ENCODE measurements around the gene HPS4. TPM values are rescaled to one million over a fixed set of nuclear protein-coding genes. Genes with fewer than 3 reads are reported as not detected.
A peak's percentile ranks its signal among the peaks of the same experiment; 100 is the strongest.
"Not testable (repeated sequence)": the region's sequence is repeated elsewhere in the genome, so short reads cannot be mapped to it uniquely, and the experiment has no call there.

Gene HPS4
- total RNA-seq (2022), result 40.7 and 41.9 TPM in 2 replicates
- percentile 78 among the genes with signal in this experiment for Bru-seq, nascent RNA
- BruChase-seq, experiment 1, labeled RNA remaining after a 6-hour chase, result percentile 73 among the genes with signal in this experiment
- percentile 85 among the genes with signal in this experiment for BruChase-seq, experiment 2, labeled RNA remaining after a 2-hour chase
- long read RNA-seq, transcript HPS4-201 (14 exons, 3,786 nt), result major isoform, 5 of 24 reads
- long read RNA-seq, partial matches to known transcripts, result 6 of 24 reads
- long read RNA-seq, other reads (novel, unspliced or antisense), result 12 of 24 reads

GRCh38 chr22:26483439-26484359 lies at the start of gene HPS4, which contains the start of gene SRRD:
Gene HPS4 (minus strand): TSS chr22:26483783. CDS start chr22:26481762, 2,021 bp downstream.
Gene SRRD (plus strand): TSS chr22:26483877. CDS start chr22:26483891, 14 bp downstream.
- intact Hi-C loops (cut with micrococcal nuclease; ENCODE audit: unreplicated experiment), result no loop called here
- Mint-ChIP-seq H3K4me1 (ENCODE audit: low read depth, unreplicated experiment) (peaks cover 54% of the 10 kb centered on the region), H3K9me3 (ENCODE audit: low read depth, unreplicated experiment) (no peaks in the 10 kb centered on the region)

GRCh38 chr22:26529345-26529744 lies 45.8 kb upstream of the HPS4 start:
- H3K27ac Mint-ChIP-seq (ENCODE audit: unreplicated experiment), result no peak overlapping the region
- BruUV-seq (replicated peaks), result no TSS peak
- no peaks in the 10 kb centered on the region for H3K9me3 Mint-ChIP-seq (ENCODE audit: low read depth, unreplicated experiment)
- CTCF ChIA-PET, result interaction anchor here (0.6 kb wide), 1 partner anchor 47 kb away, joined by 3 read pairs; no protein-coding TSS in a partner anchor
- no peaks in the 10 kb centered on the region for H3K27me3 Mint-ChIP-seq (ENCODE audit: unreplicated experiment)
- H3K4me1 Mint-ChIP-seq (ENCODE audit: low read depth, unreplicated experiment), result no peaks in the 10 kb centered on the region
- intact Hi-C loops (cut with micrococcal nuclease; ENCODE audit: unreplicated experiment), result no loop called here
- no peaks in the 10 kb centered on the region for H3K36me3 Mint-ChIP-seq (ENCODE audit: insufficient read depth, unreplicated experiment)
- TF ChIP-seq CTCF (IDR thresholded peaks at IDR 0.05; ENCODE audit: unreplicated experiment), result no peak
- no peak for DNase-seq
- H3K4me3 Mint-ChIP-seq (ENCODE audit: low read depth, unreplicated experiment), result no peak overlapping the region

More at GRCh38 chr22:26483439-26484359, at the start of gene HPS4, which contains the start of gene SRRD:
- no peak for TF ChIP-seq CTCF (IDR thresholded peaks at IDR 0.05; ENCODE audit: unreplicated experiment)
- Mint-ChIP-seq H3K27me3 (ENCODE audit: unreplicated experiment) (no peaks in the 10 kb centered on the region), H3K27ac (ENCODE audit: unreplicated experiment) (peak within 1 kb of the TSS; percentile 94), H3K4me3 (ENCODE audit: low read depth, unreplicated experiment) (peak within 1 kb of the TSS; percentile 85), H3K36me3 (ENCODE audit: insufficient read depth, unreplicated experiment) (peaks cover 53% of the 10 kb centered on the region)
- CTCF ChIA-PET, result interaction anchor here (0.9 to 1.7 kb wide), 3 partner anchors 12 to 117 kb away, joined by 3 to 7 read pairs (median 4); no protein-coding TSS in a partner anchor
- peak; percentile 92 for DNase-seq
- BruUV-seq (replicated peaks), result no TSS peak

GRCh38 chr22:26528518-26528917 lies 44.9 kb upstream of the HPS4 start:
- BruUV-seq (replicated peaks); DNase-seq; H3K36me3 Mint-ChIP-seq (ENCODE audit: insufficient read depth, unreplicated experiment); H3K27me3 Mint-ChIP-seq (ENCODE audit: unreplicated experiment); H3K4me1 Mint-ChIP-seq (ENCODE audit: low read depth, unreplicated experiment); H3K27ac Mint-ChIP-seq (ENCODE audit: unreplicated experiment); H3K4me3 Mint-ChIP-seq (ENCODE audit: low read depth, unreplicated experiment); CTCF ChIA-PET; H3K9me3 Mint-ChIP-seq (ENCODE audit: low read depth, unreplicated experiment); intact Hi-C loops (cut with micrococcal nuclease; ENCODE audit: unreplicated experiment): not testable (repeated sequence)

- Mint-ChIP-seq H3K36me3 (ENCODE audit: insufficient read depth, unreplicated experiment) (no peaks in the 10 kb centered on the region), H3K9me3 (ENCODE audit: low read depth, unreplicated experiment) (no peaks in the 10 kb centered on the region), H3K27me3 (ENCODE audit: unreplicated experiment) (no peaks in the 10 kb centered on the region), H3K4me3 (ENCODE audit: low read depth, unreplicated experiment) (no peak overlapping the region), H3K4me1 (ENCODE audit: low read depth, unreplicated experiment) (no peaks in the 10 kb centered on the region), H3K27ac (ENCODE audit: unreplicated experiment) (no peak overlapping the region)
- no peak for TF ChIP-seq CTCF (IDR thresholded peaks at IDR 0.05; ENCODE audit: unreplicated experiment)
- CTCF ChIA-PET, result no interaction called here
- BruUV-seq (replicated peaks), result no TSS peak
- DNase-seq, result no peak
- intact Hi-C loops (cut with micrococcal nuclease; ENCODE audit: unreplicated experiment), result no loop called here
Observed at GRCh38 chr22:26527574-26528465, 44.2 kb upstream of the HPS4 start.

Measured in Calu3 (cell line).